NCI-H2171 treated with DMSO at 0.1 percent for 48 hours (cell line): ENCODE results near the gene MARCHF10.

ENCODE experiments used
- DNase-seq: peaks from one replicate; lab custom pipeline; 2025; lab: John Stamatoyannopoulos, UW

The MARCHF10 gene

GRCh38 chr17:62658136-62658920 is 149.8 kb downstream of the MARCHF10 start:
- no peak for DNase-seq

- DNase-seq: no peak
Measured at GRCh38 chr17:62657690-62658089, 150.4 kb downstream of the MARCHF10 start.

- no peak for DNase-seq
Measured at GRCh38 chr17:62657145-62657665, 150.9 kb downstream of the MARCHF10 start.

GRCh38 chr17:62656446-62656845 is 151.7 kb downstream of the MARCHF10 start:
- DNase-seq: no peak

GRCh38 chr17:62655656-62656055 is 152.5 kb downstream of the MARCHF10 start:
- no peak for DNase-seq

GRCh38 chr17:62653826-62654761 is 154.0 kb downstream of the MARCHF10 start:
- no peak for DNase-seq

- peak; percentile 84 for DNase-seq
Measured at GRCh38 chr17:62653002-62653825, 154.9 kb downstream of the MARCHF10 start.

GRCh38 chr17:62652251-62653001 is 155.7 kb downstream of the MARCHF10 start:
- DNase-seq: peak; percentile 52
